CD4-positive, alpha-beta T cell (primary cell): Measurements from ENCODE around the gene RAB31. TPM values are rescaled to one million over a fixed set of nuclear protein-coding genes. Genes with fewer than 3 reads are reported as not detected.

Source experiments
- ATAC-seq: fragments of 200-7000 bp; cut with Tn5 transposase; one replicate; pipeline ENCODE4 v1.10.0; 2022; ENCODE audit warnings: mild to moderate bottlenecking; ENCODE audit not compliant: poor library complexity
- CTCF ChIA-PET: fragments of 350-600 bp; sonication (Branson Sonifier 250); formaldehyde crosslinking; loops from one replicate; lab custom pipeline; 2021; ENCODE audit warnings: antibody characterized with exemption, inconsistent platforms; lab: Charles Lee
- POLR2A ChIA-PET: fragments of 350-600 bp; sonication (Branson Sonifier 250); formaldehyde crosslinking; loops from one replicate; lab custom pipeline; 2021; ENCODE audit warnings: antibody characterized with exemption, inconsistent platforms; lab: Charles Lee
- DNase-seq, 14 experiments: peaks; one replicate each; pipeline ENCODE4 v3.0.0-alpha.2; 2013 to 2020; ENCODE audit warnings: mixed read lengths in 2 of 14
- H3K27ac ChIP-seq, 2 donors: one replicate each; pipeline versions ENCODE4 v1.5.1 to v1.7.0; 2013; ENCODE audit warnings: low read length in 2 of 2, low read depth in 1 of 2, mild to moderate bottlenecking in 1 of 2
- H3K27me3 ChIP-seq, 2 experiments: 1 replicate in 1 of 2; 2 replicates in 1 of 2; pipeline versions ENCODE4 v1.6.1 to v1.7.0; 2013; ENCODE audit warnings: low read length in 2 of 2, control low read depth in 1 of 2, mild to moderate bottlenecking in 1 of 2, moderate library complexity in 1 of 2; ENCODE audit not compliant: insufficient read depth in 2 of 2, control insufficient read depth in 1 of 2
- H3K36me3 ChIP-seq: one replicate; pipeline ENCODE4 v1.6.1; 2013; ENCODE audit warnings: low read length, control low read depth; ENCODE audit not compliant: insufficient read depth
- H3K4me1 ChIP-seq: one replicate; pipeline ENCODE4 v1.6.1; 2013; ENCODE audit warnings: low read length, control low read depth; ENCODE audit not compliant: insufficient read depth
- H3K4me3 ChIP-seq: one replicate; pipeline ENCODE4 v1.5.1; 2013; ENCODE audit warnings: mild to moderate bottlenecking, low read length, moderate library complexity
- H3K9me3 ChIP-seq, 2 experiments: 1 replicate in 1 of 2; 2 replicates in 1 of 2; pipeline versions ENCODE4 v1.6.1 to v1.7.0; 2013; ENCODE audit warnings: low read length in 2 of 2, mild to moderate bottlenecking in 2 of 2, control low read depth in 1 of 2, moderate library complexity in 1 of 2; ENCODE audit not compliant: control insufficient read depth in 1 of 2, insufficient read depth in 1 of 2
- H3K27ac Mint-ChIP-seq: one replicate; pipeline ENCODE4 v1.8.0; 2020; ENCODE audit warnings: mixed read lengths
- H3K27me3 Mint-ChIP-seq: one replicate; pipeline ENCODE4 v1.8.0; 2021; ENCODE audit warnings: mixed read lengths
- H3K36me3 Mint-ChIP-seq: one replicate; pipeline ENCODE4 v1.8.0; 2021; ENCODE audit warnings: low read depth, mixed read lengths
- H3K4me1 Mint-ChIP-seq: one replicate; pipeline ENCODE4 v1.8.0; 2021; ENCODE audit warnings: low read depth, mixed read lengths
- H3K4me3 Mint-ChIP-seq: one replicate; pipeline ENCODE4 v1.8.0; 2020; ENCODE audit warnings: mild to moderate bottlenecking, mixed read lengths
- H3K9me3 Mint-ChIP-seq: one replicate; pipeline ENCODE4 v1.8.0; 2020; ENCODE audit warnings: mixed read lengths
- CTCF ChIP-seq: fragments of 200-600 bp; IDR thresholded peaks from one replicate; pipeline ENCODE4 v1.8.0; 2022; ENCODE audit warnings: antibody characterized with exemption, mild to moderate bottlenecking
- intact Hi-C, 2 experiments: fragments of 100-400 bp; cut with DNase I in 1 of 2; cut with micrococcal nuclease in 1 of 2; formaldehyde crosslinking; loops; one replicate each; pipeline versions ENCODE4 v1.15.1 to v1.9.0; 2023 to 2025; cut with DNase I, micrococcal nuclease
- total RNA-seq, 174 experiments: library from RNA in 2 of 174; stranded (reverse) in 2 of 174; gene quantifications; one replicate each; pipeline ENCODE4 v1.2.3 and lab custom pipeline; 2021 to 2026

The RAB31 gene
- total RNA-seq, 2 experiments from 2014 or later = 1.1 to 1.3 TPM

- TF ChIP-seq CTCF = no peak
- Mint-ChIP-seq H3K4me3 (no peak overlapping the region), H3K27ac (no peak overlapping the region), H3K27me3 (peaks cover 33% of the 10 kb centered on the region), H3K9me3 (no peaks in the 10 kb centered on the region), H3K36me3 (no peaks in the 10 kb centered on the region), H3K4me1 (no peaks in the 10 kb centered on the region)
- no peaks in the 10 kb centered on the region for H3K36me3 ChIP-seq
- H3K4me1 ChIP-seq = no peaks in the 10 kb centered on the region
- H3K27me3 ChIP-seq = peaks cover 5 to 6% of the 10 kb centered on the region in 2 experiments
- no peak overlapping the region for H3K4me3 ChIP-seq
- ATAC-seq (no peak), DNase-seq (no peak)
- H3K27ac ChIP-seq = no peak overlapping the region
- peaks cover 0 to 9% of the 10 kb centered on the region in 2 experiments for H3K9me3 ChIP-seq
- intact Hi-C loops = no loop called here
- ChIA-PET CTCF (no interaction called here), POLR2A (no interaction called here)
Measured at GRCh38 chr18:9735879-9736278, 27.8 kb downstream of the RAB31 start.

- peaks cover 0 to 9% of the 10 kb centered on the region in 2 experiments for H3K9me3 ChIP-seq
- no peak overlapping the region for H3K27ac Mint-ChIP-seq
- no peak for TF ChIP-seq CTCF
- no peaks in the 10 kb centered on the region for H3K4me1 Mint-ChIP-seq
- H3K36me3 Mint-ChIP-seq = no peaks in the 10 kb centered on the region
- no peak overlapping the region for H3K27ac ChIP-seq
- ATAC-seq (no peak), DNase-seq (no peak)
- ChIA-PET POLR2A (no interaction called here), CTCF (no interaction called here)
- peaks cover 5 to 6% of the 10 kb centered on the region in 2 experiments for H3K27me3 ChIP-seq
- intact Hi-C loops = no loop called here
- H3K27me3 Mint-ChIP-seq = peaks cover 33% of the 10 kb centered on the region
- no peaks in the 10 kb centered on the region for H3K4me1 ChIP-seq
- H3K4me3 ChIP-seq = no peak overlapping the region
- no peaks in the 10 kb centered on the region for H3K9me3 Mint-ChIP-seq
- H3K36me3 ChIP-seq = no peaks in the 10 kb centered on the region
- H3K4me3 Mint-ChIP-seq = no peak overlapping the region
Measured at GRCh38 chr18:9736286-9736835, 28.3 kb downstream of the RAB31 start.

GRCh38 chr18:9737006-9737405 lies 28.9 kb downstream of the RAB31 start:
- H3K4me3 Mint-ChIP-seq = no peak overlapping the region
- no peak overlapping the region for H3K27ac Mint-ChIP-seq
- Histone ChIP-seq H3K9me3 (peaks cover 0 to 15% of the 10 kb centered on the region in 2 experiments), H3K27ac (no peak overlapping the region), H3K4me3 (no peak overlapping the region), H3K4me1 (no peaks in the 10 kb centered on the region), H3K36me3 (no peaks in the 10 kb centered on the region), H3K27me3 (peaks cover 6 to 11% of the 10 kb centered on the region in 2 experiments)
- no peaks in the 10 kb centered on the region for H3K4me1 Mint-ChIP-seq
- intact Hi-C loops = no loop called here
- H3K36me3 Mint-ChIP-seq = no peaks in the 10 kb centered on the region
- CTCF ChIA-PET = no interaction called here
- DNase-seq (no peak), ATAC-seq (no peak)
- H3K9me3 Mint-ChIP-seq = no peaks in the 10 kb centered on the region
- peaks cover 30% of the 10 kb centered on the region for H3K27me3 Mint-ChIP-seq
- POLR2A ChIA-PET = no interaction called here
- no peak for TF ChIP-seq CTCF
